ENCODE results near the gene CD180.
"Not testable (repeated sequence)": the region's sequence is repeated elsewhere in the genome, so short reads cannot be mapped to it uniquely, and the experiment has no call there.

Gene CD180

DNA sequence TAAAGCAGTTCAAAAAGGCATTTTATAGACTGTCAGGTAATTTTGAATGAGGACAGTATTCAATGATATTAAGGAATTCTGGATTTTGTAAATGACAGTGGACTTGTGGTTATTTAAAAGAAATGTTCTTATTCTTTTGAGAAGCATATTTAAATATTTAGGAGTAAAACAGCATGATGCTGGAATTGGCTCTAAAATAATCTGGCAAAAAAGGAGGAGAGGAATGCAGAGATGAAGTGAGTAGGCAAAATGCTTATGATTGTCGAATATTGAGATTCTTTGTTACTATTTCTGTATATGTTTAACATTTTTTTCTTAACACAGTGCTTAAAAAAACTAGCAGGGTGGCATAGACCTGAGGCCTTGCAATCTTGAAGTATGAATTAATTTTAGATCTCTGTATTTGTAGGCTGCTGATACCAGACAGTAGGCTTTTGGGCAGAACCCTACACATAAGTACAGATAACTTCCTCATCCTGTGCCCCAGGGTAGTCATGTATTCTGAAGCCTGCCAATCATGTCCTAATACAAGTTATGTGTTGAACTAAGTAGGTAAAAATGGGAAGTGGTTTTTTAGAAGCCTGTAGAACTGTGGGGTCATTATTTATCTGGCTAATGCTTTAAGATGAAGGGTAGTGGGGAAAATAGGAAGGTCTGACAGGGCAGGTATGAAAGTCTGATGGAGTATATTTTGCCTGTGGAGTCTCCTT, 9.4 kb downstream of the CD180 start:
- DNase-seq: no peak

DNA sequence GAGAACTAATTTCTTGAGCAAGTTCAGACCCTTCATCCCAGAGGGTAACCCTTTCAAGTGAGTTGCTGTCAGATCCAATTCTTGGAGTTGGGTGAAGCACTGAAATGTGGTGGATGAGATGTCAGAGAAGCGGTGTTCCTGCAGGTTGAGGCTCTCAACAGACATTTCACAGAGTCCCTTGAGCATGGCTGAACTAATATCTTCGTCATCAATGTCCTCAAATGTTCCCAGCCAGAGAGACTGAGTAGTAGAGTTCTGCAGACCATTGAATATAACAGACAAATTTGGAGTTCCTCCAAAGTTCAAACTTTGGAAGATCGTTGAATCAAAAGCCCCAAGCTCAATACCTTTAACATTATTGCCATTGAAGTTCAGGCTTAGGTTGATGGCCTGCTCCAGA, 12.7 kb downstream of the CD180 start:
- no peak for DNase-seq

DNA sequence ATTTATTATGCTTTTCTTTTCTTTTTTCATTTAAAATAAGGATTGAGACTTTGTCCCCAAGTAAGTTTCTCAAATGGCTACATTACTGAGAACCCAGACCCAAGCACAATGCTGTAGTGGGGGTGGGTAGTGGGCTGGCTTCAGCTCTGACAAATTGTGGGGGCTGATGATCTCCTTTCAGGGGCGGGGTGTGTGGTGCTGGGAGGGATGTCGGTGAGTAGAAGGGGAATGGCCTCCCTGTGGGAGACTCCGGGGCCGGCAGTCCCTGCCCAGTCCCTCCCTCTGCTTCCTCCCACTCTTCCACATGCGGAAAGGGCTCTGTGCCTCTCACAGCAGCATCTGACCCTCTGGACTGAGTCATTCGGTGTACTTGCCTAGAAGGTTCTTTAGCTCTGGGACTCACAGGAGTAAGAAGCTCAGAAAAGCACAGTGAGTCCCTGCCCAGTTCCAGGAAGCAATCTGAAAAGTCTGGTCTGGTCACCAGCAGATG, 14.3 kb downstream of the CD180 start:
- no peak for DNase-seq

DNA sequence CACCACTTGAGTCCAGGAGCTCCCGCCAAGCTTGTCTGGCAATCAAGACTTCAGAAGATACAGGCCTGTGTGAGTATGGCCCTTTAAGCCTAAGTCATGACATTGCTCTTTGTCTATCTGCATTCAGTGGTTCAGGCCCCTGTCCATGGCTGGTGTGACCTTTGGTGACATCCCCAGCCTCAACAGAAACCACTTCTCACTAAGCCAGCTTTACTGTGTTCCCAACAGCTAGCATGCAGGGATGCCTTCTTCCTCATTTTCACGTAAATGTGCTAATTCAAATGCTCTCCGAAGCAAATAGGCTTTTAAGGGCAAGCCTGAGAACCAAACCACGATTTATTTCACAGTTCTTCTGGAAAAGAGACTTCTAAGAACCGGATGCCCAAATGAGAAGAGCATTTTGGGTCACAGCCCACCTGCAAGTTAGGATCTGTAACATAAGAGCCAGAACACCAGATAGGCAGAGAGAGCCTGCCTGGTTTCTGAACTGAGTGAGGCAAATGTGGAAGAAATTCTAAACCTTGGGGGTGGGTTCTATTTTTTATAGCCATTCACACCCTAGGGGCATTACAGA, 14.9 kb downstream of the CD180 start:
- DNase-seq: no peak

DNA sequence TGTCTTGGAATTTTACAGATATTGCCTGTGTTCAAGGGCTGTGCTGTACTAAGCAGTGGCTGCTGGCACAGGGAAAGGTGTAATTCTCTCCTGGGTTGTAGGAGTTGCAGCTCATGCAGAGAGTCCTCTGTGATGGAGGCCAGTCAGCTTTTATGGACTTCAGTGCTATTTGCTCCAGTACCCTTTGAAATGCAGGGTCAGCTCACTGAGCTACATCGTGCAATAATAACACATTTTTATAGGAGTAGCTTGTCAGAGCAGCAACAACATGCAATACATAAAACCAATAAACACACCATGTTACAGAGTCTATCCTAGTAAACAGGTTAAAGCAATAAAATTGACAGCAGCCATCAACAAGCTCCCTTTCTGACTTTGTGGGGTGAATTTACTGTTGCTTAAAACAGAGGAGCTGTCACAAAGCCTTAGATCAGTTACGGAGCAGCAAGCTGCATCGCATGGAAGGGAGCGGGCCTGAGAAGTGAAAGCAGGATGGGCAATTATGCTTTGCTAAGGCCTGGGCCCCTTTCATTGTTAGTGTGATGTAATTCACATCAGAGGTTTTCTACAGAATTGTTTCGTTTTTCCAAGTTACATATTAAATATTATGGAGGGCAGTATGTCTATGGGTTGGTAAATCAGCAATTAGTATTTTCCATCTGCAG, 16.8 kb downstream of the CD180 start:
- no peak for DNase-seq

DNA sequence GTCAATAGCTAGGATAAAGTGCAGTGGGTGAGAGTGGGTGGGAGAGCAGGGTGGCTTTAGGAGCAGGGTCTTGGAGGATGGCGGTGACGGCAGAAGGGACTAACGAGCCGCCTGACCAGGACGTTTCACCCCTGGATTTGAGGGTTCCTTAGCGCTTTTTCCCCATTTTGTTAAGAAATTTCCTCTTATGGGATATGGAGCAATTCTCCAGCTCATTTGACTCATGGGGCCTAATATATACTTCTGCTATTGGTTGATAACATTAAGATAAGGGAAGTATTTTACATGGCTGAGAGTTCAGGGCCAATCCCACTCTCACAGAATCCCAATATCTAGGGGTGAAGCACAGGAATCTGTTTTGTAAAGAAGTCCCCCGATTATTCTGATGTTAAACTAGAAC, 17.6 kb downstream of the CD180 start:
- DNase-seq: no peak

DNA sequence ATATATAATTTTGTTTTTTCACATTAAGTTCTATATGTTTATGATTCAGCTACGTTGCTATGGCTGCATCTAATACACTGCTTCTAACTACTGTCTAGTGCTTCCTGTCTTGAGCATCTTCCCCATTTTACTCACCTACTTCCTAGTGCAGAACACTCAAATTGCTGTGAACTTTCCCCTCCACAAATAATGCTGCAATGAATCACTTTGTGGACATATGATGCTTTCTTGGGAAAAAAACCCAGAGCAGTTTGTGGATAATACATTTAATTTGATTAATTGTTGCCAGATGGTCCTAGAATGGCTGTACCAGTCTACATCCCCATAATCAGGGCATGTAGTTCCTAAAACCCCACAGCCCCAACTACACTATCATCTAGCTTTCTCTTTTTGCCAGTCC, 18.5 kb downstream of the CD180 start:
- no peak for DNase-seq

DNA sequence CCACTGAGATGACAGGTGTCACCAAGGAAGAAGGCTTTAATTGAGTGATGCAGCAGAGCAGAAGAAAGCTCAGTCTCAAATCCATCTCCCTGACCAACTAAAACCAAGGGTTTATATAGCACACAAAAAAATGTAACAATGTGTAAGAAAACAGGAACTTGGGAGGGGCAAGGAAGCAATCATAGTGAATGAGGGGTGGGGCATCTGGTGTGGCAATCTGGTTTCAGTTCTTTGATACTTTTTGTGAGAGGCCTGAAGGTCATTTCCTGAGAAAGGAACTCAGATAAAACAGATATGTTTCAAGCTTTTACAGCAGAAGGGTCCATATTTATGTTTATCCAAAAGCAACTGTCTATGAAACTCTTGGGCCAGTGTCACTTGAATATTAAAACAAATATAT, 19.7 kb downstream of the CD180 start:
- no peak for DNase-seq

DNA sequence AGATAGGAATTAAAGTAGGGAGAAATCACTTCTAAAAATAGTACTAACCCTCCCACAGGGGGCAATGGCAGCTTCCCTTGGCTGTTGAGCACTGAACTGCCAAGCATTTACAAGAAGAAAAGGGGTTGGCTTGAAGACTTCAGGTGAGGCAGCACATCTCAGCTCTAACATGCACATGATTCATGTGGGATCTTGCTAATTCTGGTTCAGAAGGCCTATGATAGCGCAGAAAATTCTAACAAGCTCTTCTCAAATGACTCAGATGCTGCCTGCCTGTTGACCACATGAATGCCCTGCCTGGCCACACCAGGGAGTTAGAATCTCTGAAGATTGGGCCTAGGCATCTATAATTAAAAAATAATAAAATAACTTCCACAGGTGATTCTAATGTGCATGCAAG, 22.6 kb downstream of the CD180 start:
- peak; percentile 16 for DNase-seq

DNA sequence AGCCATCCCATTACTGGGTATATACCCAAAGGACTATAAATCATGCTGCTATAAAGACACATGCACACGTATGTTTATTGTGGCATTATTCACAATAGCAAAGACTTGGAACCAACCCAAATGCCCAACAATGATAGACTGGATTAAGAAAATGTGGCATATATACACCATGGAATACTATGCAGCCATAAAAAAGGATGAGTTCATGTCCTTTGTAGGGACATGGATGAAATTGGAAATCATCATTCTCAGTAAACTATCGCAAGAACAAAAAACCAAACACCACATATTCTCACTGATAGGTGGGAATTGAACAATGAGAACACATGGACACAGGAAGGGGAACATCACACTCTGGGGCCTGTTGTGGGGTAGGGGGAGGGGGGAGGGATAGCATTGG, 23.2 kb downstream of the CD180 start:
- DNase-seq: not testable (repeated sequence)

DNA sequence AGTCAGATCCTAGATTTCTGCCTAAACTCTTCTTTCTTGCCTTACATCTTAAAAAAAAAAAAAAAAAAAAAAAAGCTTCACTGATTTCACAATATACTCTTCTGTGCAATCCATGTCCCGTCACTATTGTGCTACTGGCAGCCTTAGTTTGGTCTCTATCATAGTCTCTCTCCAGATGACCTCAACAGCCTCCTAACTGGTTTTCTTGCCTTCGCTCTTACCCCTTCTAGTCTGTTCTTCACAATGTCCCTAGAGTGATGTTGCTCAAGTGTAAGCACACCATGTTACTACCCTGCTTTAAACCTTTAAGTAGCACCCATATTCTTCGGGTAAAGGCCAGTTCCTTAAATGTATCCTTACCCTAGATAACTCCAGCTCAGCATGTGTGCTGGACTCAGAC, 25.8 kb downstream of the CD180 start:
- DNase-seq: no peak

DNA sequence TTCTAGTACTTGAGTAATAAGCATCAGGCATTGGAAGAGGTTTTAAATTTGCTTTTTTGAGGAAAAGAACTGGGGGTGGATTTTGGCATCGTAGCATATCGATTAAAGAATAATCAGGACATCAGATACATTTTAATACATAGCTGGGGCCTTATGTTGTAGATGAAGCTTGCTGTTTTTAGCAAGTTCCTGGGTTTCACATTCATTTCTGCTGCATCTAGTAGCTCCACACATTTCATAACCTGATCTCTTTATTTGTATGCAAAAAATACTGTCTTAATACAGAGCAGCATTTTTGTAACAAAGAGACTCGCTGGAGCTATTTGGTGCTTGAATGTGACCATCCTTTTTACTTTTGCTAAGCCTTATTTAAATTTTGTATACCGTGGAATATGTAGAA, 28.5 kb downstream of the CD180 start:
- DNase-seq: no peak

DNA sequence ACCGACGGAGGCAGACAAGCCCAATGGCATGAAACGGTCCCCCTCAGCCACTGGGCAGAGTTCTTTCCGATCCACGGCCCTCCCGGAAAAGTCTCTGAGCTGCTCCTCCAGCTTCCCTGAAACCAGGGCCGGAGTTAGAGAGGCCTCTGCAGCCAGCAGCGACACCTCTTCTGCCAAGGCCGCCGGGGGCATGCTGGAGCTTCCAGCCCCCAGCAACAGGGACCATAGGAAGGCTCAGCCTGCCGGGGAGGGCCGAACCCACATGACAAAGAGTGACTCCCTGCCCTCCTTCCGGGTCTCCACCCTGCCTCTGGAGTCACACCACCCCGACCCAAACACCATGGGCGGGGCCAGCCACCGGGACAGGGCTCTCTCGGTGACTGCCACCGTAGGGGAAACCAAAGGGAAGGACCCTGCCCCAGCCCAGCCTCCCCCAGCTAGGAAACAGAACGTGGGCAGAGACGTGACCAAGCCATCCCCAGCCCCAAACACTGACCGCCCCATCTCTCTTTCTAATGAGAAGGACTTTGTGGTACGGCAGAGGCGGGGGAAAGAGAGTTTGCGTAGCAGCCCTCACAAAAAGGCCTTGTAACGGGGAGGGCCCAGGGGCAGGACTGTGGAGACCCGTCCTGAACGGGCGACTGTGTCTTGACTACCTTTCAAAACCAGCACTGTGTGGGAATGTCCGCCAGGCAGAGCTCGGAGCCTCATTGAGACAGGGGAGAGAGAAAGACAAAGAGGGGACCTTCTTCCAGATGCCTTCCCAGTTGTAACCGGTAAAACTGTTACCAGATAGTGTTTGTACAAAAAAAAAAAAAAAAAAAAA, 29.9 kb downstream of the CD180 start:
- DNase-seq: peak; percentile 84

DNA sequence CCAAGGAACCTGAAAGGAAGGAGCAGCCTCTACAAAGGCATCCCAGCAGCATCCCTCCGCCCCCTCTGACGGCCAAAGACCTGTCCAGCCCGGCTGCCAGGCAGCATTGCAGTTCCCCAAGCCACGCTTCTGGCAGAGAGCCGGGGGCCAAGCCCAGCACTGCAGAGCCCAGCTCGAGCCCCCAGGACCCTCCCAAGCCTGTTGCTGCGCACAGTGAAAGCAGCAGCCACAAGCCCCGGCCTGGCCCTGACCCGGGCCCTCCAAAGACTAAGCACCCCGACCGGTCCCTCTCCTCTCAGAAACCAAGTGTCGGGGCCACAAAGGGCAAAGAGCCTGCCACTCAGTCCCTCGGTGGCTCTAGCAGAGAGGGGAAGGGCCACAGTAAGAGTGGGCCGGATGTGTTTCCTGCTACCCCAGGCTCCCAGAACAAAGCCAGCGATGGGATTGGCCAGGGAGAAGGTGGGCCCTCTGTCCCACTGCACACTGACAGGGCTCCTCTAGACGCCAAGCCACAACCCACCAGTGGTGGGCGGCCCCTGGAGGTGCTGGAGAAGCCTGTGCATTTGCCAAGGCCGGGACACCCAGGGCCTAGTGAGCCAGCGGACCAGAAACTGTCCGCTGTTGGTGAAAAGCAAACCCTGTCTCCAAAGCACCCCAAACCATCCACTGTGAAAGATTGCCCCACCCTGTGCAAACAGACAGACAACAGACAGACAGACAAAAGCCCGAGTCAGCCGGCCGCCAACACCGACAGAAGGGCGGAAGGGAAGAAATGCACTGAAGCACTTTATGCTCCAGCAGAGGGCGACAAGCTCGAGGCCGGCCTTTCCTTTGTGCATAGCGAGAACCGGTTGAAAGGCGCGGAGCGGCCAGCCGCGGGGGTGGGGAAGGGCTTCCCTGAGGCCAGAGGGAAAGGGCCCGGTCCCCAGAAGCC, 30.8 kb downstream of the CD180 start:
- DNase-seq: peak; percentile 88

DNA sequence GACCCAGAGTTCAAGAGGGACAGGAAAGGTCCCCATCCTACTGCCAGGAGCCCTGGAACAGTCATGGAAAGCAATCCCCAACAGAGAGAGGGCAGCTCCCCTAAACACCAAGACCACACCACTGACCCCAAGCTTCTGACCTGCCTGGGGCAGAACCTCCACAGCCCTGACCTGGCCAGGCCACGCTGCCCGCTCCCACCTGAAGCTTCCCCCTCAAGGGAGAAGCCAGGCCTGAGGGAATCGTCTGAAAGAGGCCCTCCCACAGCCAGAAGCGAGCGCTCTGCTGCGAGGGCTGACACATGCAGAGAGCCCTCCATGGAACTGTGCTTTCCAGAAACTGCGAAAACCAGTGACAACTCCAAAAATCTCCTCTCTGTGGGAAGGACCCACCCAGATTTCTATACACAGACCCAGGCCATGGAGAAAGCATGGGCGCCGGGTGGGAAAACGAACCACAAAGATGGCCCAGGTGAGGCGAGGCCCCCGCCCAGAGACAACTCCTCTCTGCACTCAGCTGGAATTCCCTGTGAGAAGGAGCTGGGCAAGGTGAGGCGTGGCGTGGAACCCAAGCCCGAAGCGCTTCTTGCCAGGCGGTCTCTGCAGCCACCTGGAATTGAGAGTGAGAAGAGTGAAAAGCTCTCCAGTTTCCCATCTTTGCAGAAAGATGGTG, 31.6 kb downstream of the CD180 start:
- no peak for DNase-seq

DNA sequence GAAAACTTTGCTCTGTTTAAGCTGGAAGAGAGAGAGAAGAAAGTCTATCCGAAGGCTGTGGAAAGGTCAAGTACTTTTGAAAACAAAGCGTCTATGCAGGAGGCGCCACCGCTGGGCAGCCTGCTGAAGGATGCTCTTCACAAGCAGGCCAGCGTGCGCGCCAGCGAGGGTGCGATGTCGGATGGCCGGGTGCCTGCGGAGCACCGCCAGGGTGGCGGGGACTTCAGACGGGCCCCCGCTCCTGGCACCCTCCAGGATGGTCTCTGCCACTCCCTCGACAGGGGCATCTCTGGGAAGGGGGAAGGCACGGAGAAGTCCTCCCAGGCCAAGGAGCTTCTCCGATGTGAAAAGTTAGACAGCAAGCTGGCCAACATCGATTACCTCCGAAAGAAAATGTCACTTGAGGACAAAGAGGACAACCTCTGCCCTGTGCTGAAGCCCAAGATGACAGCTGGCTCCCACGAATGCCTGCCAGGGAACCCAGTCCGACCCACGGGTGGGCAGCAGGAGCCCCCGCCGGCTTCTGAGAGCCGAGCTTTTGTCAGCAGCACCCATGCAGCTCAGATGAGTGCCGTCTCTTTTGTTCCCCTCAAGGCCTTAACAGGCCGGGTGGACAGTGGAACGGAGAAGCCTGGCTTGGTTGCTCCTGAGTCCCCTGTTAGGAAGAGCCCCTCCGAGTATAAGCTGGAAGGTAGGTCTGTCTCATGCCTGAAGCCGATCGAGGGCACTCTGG, 32.6 kb downstream of the CD180 start:
- no peak for DNase-seq

DNA sequence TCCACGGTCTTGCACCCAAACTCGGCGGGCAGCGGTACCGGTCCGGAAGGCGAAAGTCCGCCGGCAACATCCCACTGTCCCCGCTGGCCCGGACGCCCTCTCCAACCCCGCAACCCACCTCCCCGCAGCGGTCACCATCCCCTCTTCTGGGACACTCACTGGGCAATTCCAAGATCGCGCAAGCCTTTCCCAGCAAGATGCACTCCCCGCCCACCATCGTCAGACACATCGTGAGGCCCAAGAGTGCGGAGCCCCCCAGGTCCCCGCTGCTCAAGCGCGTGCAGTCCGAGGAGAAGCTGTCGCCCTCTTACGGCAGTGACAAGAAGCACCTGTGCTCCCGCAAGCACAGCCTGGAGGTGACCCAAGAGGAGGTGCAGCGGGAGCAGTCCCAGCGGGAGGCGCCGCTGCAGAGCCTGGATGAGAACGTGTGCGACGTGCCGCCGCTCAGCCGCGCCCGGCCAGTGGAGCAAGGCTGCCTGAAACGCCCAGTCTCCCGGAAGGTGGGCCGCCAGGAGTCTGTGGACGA, 33.3 kb downstream of the CD180 start:
- DNase-seq: no peak

DNA sequence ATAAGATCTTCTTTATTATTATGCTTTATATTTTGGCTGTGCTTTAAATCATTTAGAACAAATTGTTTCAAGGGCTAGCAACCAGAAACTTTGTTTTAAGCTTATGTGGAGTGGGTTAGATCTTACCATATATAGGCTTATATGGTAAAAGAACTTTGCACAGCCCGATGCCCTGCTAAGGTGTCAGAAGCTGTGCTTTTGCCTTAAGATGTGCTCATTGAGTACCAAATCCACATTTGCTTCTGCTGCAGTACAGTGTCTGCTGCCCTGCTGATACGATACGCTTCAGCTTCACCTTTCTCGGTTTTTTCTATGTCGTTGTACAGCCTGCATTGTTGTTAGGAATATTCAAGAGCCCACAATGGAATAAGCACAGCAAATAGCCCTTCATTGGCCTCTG, 34.8 kb downstream of the CD180 start:
- DNase-seq: no peak

DNA sequence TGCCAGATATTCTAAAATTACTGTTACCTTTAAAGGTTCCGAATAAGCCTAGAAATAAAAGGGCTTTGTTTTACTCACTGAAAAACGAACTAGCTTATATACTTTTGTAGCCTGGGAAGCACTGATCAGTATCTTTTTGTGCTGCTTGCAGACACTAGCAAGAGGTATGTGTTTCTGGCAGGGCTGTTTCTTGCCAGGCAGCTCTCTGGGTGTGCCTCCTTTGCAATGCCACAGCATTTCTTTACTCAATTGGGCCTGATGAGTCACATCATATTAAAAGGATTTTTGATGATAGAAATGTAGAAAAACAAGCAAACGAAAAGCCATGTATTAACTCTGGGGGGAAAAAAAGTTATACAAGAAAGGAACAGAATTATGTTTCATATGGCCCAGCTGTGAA, 35.6 kb downstream of the CD180 start:
- DNase-seq: peak; percentile 52

DNA sequence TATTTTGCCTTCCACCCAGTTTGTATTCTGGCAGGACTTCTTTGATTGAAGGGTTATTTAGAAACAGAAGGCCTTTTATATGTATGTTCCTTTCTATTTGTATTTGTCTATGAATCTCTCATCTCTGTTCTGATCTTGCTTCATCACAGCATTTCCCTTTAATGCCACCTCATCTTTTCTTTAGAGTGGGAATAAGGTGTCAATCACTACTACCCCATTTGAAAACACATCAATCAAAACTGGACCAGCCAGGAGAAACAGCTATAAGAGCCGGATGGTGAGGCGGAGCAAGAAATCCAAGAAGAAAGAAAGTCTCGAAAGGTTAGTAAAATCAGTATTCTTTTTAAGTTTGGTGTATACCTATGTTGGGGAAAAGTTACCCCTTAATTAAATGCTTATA, 36.3 kb downstream of the CD180 start:
- no peak for DNase-seq
